ENCODE data around the gene TMEM132D. TPM values are rescaled to one million over a fixed set of nuclear protein-coding genes. Genes with fewer than 3 reads are reported as not detected.
A peak's percentile ranks its signal among the peaks of the same experiment; 100 is the strongest.

TMEM132D gene
- total RNA-seq, 1 donor from 2014 or later, result 16.5 TPM

DNA sequence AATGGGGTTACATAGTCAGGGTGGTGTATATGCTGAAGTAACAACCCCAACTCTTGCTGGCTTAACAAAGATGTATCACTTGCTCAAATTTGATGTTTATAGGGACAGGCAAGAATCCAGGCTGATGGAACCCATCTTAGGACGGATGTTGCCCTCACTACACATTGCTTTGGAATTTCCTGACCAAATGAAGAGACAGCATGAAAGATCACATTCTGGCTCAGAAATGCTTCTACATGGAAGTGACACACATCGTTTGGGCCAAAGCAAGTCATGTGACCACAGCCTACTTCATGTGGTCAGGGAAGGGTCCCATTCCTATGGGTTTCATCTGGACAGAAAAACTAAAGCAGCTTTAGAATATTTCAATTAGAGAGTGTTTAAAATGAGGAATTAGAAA is 345.8 kb downstream of the TMEM132D start:
- Mint-ChIP-seq H3K4me3 (ENCODE audit: unreplicated experiment) (no peak overlapping the region), H3K27me3 (ENCODE audit: unreplicated experiment) (no peaks in the 10 kb centered on the region), H3K9me3 (ENCODE audit: unreplicated experiment) (no peaks in the 10 kb centered on the region), H3K27ac (ENCODE audit: unreplicated experiment) (no peak overlapping the region), H3K36me3 (ENCODE audit: unreplicated experiment) (no peaks in the 10 kb centered on the region), H3K4me1 (ENCODE audit: low read depth, unreplicated experiment) (no peaks in the 10 kb centered on the region)
- TF ChIP-seq, protein P1, sequence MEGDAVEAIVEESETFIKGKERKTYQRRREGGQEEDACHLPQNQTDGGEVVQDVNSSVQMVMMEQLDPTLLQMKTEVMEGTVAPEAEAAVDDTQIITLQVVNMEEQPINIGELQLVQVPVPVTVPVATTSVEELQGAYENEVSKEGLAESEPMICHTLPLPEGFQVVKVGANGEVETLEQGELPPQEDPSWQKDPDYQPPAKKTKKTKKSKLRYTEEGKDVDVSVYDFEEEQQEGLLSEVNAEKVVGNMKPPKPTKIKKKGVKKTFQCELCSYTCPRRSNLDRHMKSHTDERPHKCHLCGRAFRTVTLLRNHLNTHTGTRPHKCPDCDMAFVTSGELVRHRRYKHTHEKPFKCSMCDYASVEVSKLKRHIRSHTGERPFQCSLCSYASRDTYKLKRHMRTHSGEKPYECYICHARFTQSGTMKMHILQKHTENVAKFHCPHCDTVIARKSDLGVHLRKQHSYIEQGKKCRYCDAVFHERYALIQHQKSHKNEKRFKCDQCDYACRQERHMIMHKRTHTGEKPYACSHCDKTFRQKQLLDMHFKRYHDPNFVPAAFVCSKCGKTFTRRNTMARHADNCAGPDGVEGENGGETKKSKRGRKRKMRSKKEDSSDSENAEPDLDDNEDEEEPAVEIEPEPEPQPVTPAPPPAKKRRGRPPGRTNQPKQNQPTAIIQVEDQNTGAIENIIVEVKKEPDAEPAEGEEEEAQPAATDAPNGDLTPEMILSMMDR (IDR thresholded peaks at IDR 0.05; ENCODE audit: partially characterized antibody, unreplicated experiment), result no peak
- no peak for DNase-seq

DNA sequence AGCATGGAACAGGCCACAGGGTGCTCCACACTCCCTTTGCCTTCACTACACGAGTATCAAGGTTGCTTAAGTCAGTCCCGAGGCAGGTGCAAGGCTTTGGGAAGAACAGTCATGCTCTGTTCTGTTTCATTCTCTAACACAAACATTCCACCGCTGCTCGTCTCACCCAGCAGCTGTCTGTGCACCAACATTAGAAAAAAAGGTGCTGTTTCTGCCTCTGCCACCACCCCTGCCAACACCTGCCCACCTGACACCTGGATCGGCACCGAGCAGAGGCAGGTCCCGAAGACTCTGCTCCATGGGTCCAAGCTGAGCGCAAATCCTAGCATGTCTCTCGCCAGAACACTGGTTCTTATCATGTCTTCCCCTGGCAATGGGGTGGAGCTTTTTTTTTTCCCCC is 347.7 kb downstream of the TMEM132D start:
- Mint-ChIP-seq H3K36me3 (ENCODE audit: unreplicated experiment) (no peaks in the 10 kb centered on the region), H3K9me3 (ENCODE audit: unreplicated experiment) (peaks cover 1% of the 10 kb centered on the region), H3K27ac (ENCODE audit: unreplicated experiment) (no peak overlapping the region), H3K4me3 (ENCODE audit: unreplicated experiment) (no peak overlapping the region), H3K4me1 (ENCODE audit: low read depth, unreplicated experiment) (no peaks in the 10 kb centered on the region), H3K27me3 (ENCODE audit: unreplicated experiment) (no peaks in the 10 kb centered on the region)
- DNase-seq, result no peak
- TF ChIP-seq, protein P1 (IDR thresholded peaks at IDR 0.05; ENCODE audit: partially characterized antibody, unreplicated experiment), result no peak

DNA sequence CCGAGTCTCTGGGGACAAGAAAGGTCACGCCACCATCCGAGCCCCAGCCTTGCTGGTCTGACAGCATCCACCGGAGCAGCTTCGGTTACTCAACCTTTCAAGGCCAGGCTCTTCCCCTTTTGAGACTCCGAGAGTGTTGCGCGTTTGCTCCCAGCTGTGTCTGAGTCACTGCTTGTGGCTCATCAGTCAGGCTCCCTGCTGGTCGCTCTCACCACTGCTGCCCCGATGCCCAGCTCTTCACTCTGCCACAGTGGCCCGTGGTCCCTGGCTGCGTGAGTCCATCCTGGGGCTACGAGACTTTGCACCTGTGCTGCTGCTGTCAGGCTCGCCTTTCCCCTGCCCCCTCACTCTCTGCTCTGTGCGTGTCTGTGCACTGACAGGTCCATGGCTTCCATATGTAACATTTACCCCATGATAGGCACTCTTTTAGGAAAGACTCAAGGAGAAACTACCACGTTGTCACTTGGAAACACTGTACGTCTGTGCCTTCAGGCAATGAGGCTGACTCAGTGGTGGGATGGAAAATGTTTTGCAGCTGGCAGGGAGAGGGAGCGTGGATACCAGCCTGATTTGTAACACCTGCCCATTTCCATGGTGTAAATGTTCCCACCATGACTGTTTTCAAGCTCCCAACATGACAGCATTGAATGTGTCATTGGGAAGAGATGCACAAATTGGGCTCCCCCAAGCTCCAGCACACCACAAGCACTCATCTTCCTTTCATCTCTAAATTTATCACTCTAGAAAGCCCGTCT is 350.7 kb downstream of the TMEM132D start:
- Mint-ChIP-seq H3K4me1 (ENCODE audit: low read depth, unreplicated experiment) (no peaks in the 10 kb centered on the region), H3K4me3 (ENCODE audit: unreplicated experiment) (no peak overlapping the region), H3K27me3 (ENCODE audit: unreplicated experiment) (peaks cover 1% of the 10 kb centered on the region), H3K27ac (ENCODE audit: unreplicated experiment) (no peak overlapping the region), H3K36me3 (ENCODE audit: unreplicated experiment) (peaks cover 5% of the 10 kb centered on the region), H3K9me3 (ENCODE audit: unreplicated experiment) (peaks cover 3% of the 10 kb centered on the region)
- TF ChIP-seq, protein P1 (IDR thresholded peaks at IDR 0.05; ENCODE audit: partially characterized antibody, unreplicated experiment), result no peak
- no peak for DNase-seq

DNA sequence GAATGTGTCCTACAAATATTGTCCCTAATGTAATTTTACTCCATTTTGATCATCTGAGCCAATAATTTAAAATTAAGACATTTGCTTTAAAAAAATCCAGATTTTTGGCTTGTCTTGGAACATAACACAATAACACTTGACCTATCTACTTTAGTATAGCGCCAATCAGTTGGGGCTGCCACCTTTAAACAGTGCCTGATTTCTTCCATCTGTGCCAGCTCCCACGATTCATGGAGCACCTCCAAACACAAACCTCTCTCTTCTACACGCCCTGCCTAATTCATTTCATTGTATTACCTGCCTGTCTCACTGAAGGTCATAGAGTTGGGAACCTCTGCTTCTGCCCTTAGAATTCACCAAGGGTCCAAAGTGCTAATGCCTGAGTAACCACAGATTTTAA is 352.4 kb downstream of the TMEM132D start:
- Mint-ChIP-seq H3K4me1 (ENCODE audit: low read depth, unreplicated experiment) (no peaks in the 10 kb centered on the region), H3K27me3 (ENCODE audit: unreplicated experiment) (peaks cover 1% of the 10 kb centered on the region), H3K4me3 (ENCODE audit: unreplicated experiment) (no peak overlapping the region), H3K27ac (ENCODE audit: unreplicated experiment) (no peak overlapping the region), H3K9me3 (ENCODE audit: unreplicated experiment) (peaks cover 3% of the 10 kb centered on the region), H3K36me3 (ENCODE audit: unreplicated experiment) (peaks cover 8% of the 10 kb centered on the region)
- no peak for DNase-seq
- TF ChIP-seq, protein P1 (IDR thresholded peaks at IDR 0.05; ENCODE audit: partially characterized antibody, unreplicated experiment), result no peak

DNA sequence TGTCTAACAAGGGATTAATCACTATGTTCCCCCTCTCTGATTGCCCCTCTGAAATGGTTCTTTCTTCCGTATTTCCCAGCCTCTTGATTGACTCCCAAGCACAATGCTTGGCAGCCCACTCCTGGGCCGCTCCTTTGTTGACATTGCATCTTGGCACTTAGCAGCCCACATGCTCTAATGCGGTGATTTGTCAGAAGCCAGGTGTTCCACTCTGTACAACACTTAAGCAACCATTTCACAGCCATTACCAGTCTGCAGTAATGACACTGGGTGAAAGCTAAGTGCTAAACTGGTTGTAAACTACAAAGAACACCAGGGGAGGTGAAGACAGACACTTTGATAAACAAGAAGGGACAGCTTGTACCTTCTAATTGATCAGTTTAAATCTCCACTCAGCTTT is 353.5 kb downstream of the TMEM132D start:
- peaks cover 1% of the 10 kb centered on the region for H3K27me3 Mint-ChIP-seq (ENCODE audit: unreplicated experiment)
- peak overlapping the region; percentile 79 for H3K27ac Mint-ChIP-seq (ENCODE audit: unreplicated experiment)
- H3K9me3 Mint-ChIP-seq (ENCODE audit: unreplicated experiment), result peaks cover 4% of the 10 kb centered on the region
- H3K36me3 Mint-ChIP-seq (ENCODE audit: unreplicated experiment), result peaks cover 8% of the 10 kb centered on the region
- peak; percentile 24 for DNase-seq
- TF ChIP-seq, protein P1 (IDR thresholded peaks at IDR 0.05; ENCODE audit: partially characterized antibody, unreplicated experiment), result no peak
- H3K4me1 Mint-ChIP-seq (ENCODE audit: low read depth, unreplicated experiment), result no peaks in the 10 kb centered on the region
- H3K4me3 Mint-ChIP-seq (ENCODE audit: unreplicated experiment), result no peak overlapping the region
